HepG2 (cell line): ENCODE results near the gene PLXNB2. TPM values are rescaled to one million over a fixed set of nuclear protein-coding genes. Genes with fewer than 3 reads are reported as not detected.

ENCODE experiments used
- CBX1 ChIP-seq: IDR thresholded peaks from one replicate; pipeline ENCODE4 v1.6.1; 2016; ENCODE audit warnings: antibody characterized with exemption, low read depth
- FOXK2 ChIP-seq: fragments of 450-650 bp; IDR thresholded peaks from 2 replicates; pipeline ENCODE4 v1.6.1; 2016
- FOXO1 ChIP-seq: sonication (generic); formaldehyde crosslinking; IDR thresholded peaks from 2 replicates; pipeline ENCODE4 v1.4.0; 2020; ENCODE audit warnings: missing genetic modification reagents
- HOXA7 ChIP-seq: sonication (generic); formaldehyde crosslinking; IDR thresholded peaks from 2 replicates; pipeline ENCODE4 v1.8.1; 2022; ENCODE audit warnings: mild to moderate bottlenecking, missing genetic modification reagents, moderate library complexity
- MEIS2 ChIP-seq: sonication (generic); formaldehyde crosslinking; IDR thresholded peaks from 2 replicates; pipeline ENCODE4 v1.9.0; 2021; ENCODE audit warnings: mild to moderate bottlenecking, missing genetic modification reagents
- TOE1 ChIP-seq: sonication (generic); formaldehyde crosslinking; IDR thresholded peaks from 2 replicates; pipeline ENCODE4 v1.4.0; 2020; ENCODE audit warnings: mild to moderate bottlenecking, missing genetic modification reagents
- YEATS4 ChIP-seq: sonication (generic); formaldehyde crosslinking; IDR thresholded peaks from 2 replicates; pipeline ENCODE4 v1.4.0; 2020; ENCODE audit warnings: missing genetic modification reagents, borderline replicate concordance
- ZNF10 ChIP-seq: sonication (generic); formaldehyde crosslinking; IDR thresholded peaks from 2 replicates; pipeline ENCODE4 v1.4.0; 2020; ENCODE audit warnings: mild to moderate bottlenecking, low read depth, missing genetic modification reagents, borderline replicate concordance
- ZNF225 ChIP-seq: sonication (generic); formaldehyde crosslinking; IDR thresholded peaks from 2 replicates; pipeline ENCODE4 v1.4.0; 2020; ENCODE audit warnings: mild to moderate bottlenecking, missing genetic modification reagents
- ZNF24 ChIP-seq: fragments of 450-650 bp; IDR thresholded peaks from 2 replicates; pipeline ENCODE4 v1.6.1; 2017; ENCODE audit warnings: antibody characterized with exemption, mild to moderate bottlenecking
- ZNF747 ChIP-seq: sonication (generic); formaldehyde crosslinking; IDR thresholded peaks from 2 replicates; pipeline ENCODE4 v1.8.1; 2023; ENCODE audit warnings: missing genetic modification reagents, mild to moderate bottlenecking, borderline replicate concordance
- polyA plus RNA-seq, 8 experiments: library from polyadenylated mRNA; depleted of rRNA in 3 of 8; stranded (reverse) in 7 of 8; unstranded in 1 of 8; fragments of >200 nt; fragmentation: Illumina TruSeq in 4 of 8; extraction: Trizol in 4 of 8; gene quantifications; 2 replicates each; pipeline versions ENCODE4 v1.2.1 to v1.2.3, GENCODE V29; 2011 to 2016; ENCODE audit warnings: low read depth in 4 of 8, missing spikeins in 1 of 8, mixed read lengths in 1 of 8; ENCODE audit not compliant: insufficient read depth in 1 of 8
- total RNA-seq, 5 experiments: library from RNA; depleted of rRNA; stranded (reverse); fragments of >200 nt; fragmentation: Illumina TruSeq; extraction: Trizol; gene quantifications; 2 replicates each; pipeline ENCODE4 v1.2.3, GENCODE V29; 2016; ENCODE audit warnings: low read depth in 1 of 5
- TF ChIP-seq, protein P1 (sequence below), 2 experiments: fragments of 450-650 bp in 1 of 2; sonication (generic) in 1 of 2; formaldehyde crosslinking in 1 of 2; IDR thresholded peaks; 2 replicates each; pipeline versions ENCODE4 v1.6.1 to v1.8.0; 2016 to 2022; ENCODE audit warnings: antibody characterized with exemption in 1 of 2, mild to moderate bottlenecking in 1 of 2, missing genetic modification reagents in 1 of 2
- TF ChIP-seq, protein P2 (sequence below): sonication (generic); formaldehyde crosslinking; IDR thresholded peaks from 2 replicates; pipeline ENCODE4 v1.4.0; 2020; ENCODE audit warnings: mild to moderate bottlenecking, low read depth, missing genetic modification reagents
- TF ChIP-seq, protein P3 (sequence below): sonication (generic); formaldehyde crosslinking; IDR thresholded peaks from 2 replicates; pipeline ENCODE4 v1.4.0; 2020; ENCODE audit warnings: mild to moderate bottlenecking, missing genetic modification reagents
- TF ChIP-seq, protein P4 (sequence below): sonication (generic); formaldehyde crosslinking; IDR thresholded peaks from 2 replicates; pipeline ENCODE4 v1.4.0; 2020; ENCODE audit warnings: mild to moderate bottlenecking, missing genetic modification reagents

Gene PLXNB2
- total and polyA plus RNA-seq, 2 of the 13 experiments (the other 11 are each of a cell fraction or from before 2014, with no cell fraction given): 32.6 to 68.9 TPM

DNA sequence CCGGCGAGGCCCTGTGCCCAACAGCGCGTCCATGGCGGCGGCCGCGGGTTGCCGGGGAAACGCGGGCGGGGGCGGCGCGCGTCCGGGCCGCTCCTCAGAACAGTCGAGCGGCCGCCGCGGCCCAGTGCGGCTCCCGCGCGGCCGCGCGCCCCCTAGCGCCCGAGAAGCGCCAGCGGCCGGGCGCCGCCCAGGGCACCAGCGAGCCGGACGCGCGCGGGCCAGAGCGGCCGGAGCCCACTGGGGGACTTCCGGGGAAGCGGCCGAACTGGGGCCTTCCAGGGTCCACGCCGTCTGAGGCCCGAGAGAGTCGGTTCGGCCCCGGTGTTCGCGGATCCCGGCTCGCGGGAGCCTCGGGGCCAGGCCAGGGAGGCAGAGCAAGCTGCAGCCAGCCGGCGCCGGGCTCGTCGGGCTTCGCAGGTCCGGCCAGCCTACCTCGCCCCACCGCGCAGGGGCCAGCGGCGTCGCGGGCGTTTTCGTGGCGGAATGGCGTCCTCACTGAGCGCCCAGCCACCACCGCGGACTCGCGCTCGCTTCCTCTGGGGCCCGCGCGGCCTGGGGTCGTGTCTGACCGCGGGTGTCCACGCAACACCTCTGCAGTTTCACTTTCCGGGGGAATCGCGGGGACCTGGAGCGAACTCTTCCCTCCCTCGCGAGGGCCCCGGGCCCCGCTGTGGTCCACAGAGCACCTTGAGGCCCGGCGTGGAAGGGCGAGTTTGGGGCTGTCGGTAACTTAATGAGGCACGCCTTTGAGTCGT lies 19.7 kb upstream of the PLXNB2 start, which contains the start of gene DENND6B (continued):
- TF ChIP-seq, protein P1, sequence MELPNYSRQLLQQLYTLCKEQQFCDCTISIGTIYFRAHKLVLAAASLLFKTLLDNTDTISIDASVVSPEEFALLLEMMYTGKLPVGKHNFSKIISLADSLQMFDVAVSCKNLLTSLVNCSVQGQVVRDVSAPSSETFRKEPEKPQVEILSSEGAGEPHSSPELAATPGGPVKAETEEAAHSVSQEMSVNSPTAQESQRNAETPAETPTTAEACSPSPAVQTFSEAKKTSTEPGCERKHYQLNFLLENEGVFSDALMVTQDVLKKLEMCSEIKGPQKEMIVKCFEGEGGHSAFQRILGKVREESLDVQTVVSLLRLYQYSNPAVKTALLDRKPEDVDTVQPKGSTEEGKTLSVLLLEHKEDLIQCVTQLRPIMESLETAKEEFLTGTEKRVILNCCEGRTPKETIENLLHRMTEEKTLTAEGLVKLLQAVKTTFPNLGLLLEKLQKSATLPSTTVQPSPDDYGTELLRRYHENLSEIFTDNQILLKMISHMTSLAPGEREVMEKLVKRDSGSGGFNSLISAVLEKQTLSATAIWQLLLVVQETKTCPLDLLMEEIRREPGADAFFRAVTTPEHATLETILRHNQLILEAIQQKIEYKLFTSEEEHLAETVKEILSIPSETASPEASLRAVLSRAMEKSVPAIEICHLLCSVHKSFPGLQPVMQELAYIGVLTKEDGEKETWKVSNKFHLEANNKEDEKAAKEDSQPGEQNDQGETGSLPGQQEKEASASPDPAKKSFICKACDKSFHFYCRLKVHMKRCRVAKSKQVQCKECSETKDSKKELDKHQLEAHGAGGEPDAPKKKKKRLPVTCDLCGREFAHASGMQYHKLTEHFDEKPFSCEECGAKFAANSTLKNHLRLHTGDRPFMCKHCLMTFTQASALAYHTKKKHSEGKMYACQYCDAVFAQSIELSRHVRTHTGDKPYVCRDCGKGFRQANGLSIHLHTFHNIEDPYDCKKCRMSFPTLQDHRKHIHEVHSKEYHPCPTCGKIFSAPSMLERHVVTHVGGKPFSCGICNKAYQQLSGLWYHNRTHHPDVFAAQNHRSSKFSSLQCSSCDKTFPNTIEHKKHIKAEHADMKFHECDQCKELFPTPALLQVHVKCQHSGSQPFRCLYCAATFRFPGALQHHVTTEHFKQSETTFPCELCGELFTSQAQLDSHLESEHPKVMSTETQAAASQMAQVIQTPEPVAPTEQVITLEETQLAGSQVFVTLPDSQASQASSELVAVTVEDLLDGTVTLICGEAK (IDR thresholded peaks at IDR 0.05): no peak
- TF ChIP-seq, protein P1 (CRISPR knock-in tag; IDR thresholded peaks at IDR 0.05): peak; percentile 82
- TF ChIP-seq FOXK2: no peak
- TF ChIP-seq TOE1 (CRISPR knock-in tag): no peak
- TF ChIP-seq FOXO1: no peak
- TF ChIP-seq, protein P2, sequence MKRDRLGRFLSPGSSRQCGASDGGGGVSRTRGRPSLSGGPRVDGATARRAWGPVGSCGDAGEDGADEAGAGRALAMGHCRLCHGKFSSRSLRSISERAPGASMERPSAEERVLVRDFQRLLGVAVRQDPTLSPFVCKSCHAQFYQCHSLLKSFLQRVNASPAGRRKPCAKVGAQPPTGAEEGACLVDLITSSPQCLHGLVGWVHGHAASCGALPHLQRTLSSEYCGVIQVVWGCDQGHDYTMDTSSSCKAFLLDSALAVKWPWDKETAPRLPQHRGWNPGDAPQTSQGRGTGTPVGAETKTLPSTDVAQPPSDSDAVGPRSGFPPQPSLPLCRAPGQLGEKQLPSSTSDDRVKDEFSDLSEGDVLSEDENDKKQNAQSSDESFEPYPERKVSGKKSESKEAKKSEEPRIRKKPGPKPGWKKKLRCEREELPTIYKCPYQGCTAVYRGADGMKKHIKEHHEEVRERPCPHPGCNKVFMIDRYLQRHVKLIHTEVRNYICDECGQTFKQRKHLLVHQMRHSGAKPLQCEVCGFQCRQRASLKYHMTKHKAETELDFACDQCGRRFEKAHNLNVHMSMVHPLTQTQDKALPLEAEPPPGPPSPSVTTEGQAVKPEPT: peak; percentile 73; the same call in 1 of the 2 replicates
- 0 out of 2 replicates have a peak, but pooled peaks have one; percentile 18 for TF ChIP-seq MEIS2 (CRISPR knock-in tag)
- peak; percentile 45 for TF ChIP-seq CBX1
- TF ChIP-seq ZNF747 (CRISPR knock-in tag): no peak
- TF ChIP-seq ZNF24: no peak
- TF ChIP-seq YEATS4 (CRISPR knock-in tag): peak; percentile 94
- no peak for TF ChIP-seq HOXA7 (CRISPR knock-in tag)
- TF ChIP-seq ZNF10 (CRISPR knock-in tag): no peak
- peak; percentile 52; the same call in 1 of the 2 replicates for TF ChIP-seq ZNF225 (CRISPR knock-in tag)
- TF ChIP-seq, protein P3, sequence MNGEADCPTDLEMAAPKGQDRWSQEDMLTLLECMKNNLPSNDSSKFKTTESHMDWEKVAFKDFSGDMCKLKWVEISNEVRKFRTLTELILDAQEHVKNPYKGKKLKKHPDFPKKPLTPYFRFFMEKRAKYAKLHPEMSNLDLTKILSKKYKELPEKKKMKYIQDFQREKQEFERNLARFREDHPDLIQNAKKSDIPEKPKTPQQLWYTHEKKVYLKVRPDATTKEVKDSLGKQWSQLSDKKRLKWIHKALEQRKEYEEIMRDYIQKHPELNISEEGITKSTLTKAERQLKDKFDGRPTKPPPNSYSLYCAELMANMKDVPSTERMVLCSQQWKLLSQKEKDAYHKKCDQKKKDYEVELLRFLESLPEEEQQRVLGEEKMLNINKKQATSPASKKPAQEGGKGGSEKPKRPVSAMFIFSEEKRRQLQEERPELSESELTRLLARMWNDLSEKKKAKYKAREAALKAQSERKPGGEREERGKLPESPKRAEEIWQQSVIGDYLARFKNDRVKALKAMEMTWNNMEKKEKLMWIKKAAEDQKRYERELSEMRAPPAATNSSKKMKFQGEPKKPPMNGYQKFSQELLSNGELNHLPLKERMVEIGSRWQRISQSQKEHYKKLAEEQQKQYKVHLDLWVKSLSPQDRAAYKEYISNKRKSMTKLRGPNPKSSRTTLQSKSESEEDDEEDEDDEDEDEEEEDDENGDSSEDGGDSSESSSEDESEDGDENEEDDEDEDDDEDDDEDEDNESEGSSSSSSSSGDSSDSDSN: peak; percentile 75
- TF ChIP-seq, protein P4, sequence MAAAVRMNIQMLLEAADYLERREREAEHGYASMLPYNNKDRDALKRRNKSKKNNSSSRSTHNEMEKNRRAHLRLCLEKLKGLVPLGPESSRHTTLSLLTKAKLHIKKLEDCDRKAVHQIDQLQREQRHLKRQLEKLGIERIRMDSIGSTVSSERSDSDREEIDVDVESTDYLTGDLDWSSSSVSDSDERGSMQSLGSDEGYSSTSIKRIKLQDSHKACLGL (CRISPR knock-in tag): peak; percentile 69; the same call in 1 of the 2 replicates
